A549 (cell line): ENCODE results near the gene NCDN.

ENCODE experiments used
- CEBPB ChIP-seq, 2 experiments: fragments of >200 bp in 1 of 2; sonication (Bioruptor Twin) in 1 of 2; formaldehyde crosslinking in 1 of 2; IDR thresholded peaks; 2 replicates each; pipeline ENCODE4 v1.6.1; 2012 to 2016
- CHD2 ChIP-seq: fragments of 150-350 bp; IDR thresholded peaks from 2 replicates; pipeline ENCODE4 v1.6.1; 2014; ENCODE audit warnings: low read length; ENCODE audit not compliant: partially characterized antibody
- CTCF ChIP-seq: fragments of >200 bp; sonication (Bioruptor Twin); formaldehyde crosslinking; IDR thresholded peaks from 3 replicates; pipeline ENCODE4 v1.5.1; 2016
- FOSL2 ChIP-seq, 2 experiments: fragments of 450-650 bp in 1 of 2; fragments of >200 bp in 1 of 2; sonication (Bioruptor Twin) in 1 of 2; formaldehyde crosslinking; IDR thresholded peaks; 2 replicates each; pipeline versions ENCODE4 v1.5.0 to v1.6.1; 2016 to 2020; ENCODE audit warnings: mild to moderate bottlenecking in 1 of 2, moderate library complexity in 1 of 2
- GATA3 ChIP-seq: IDR thresholded peaks from 2 replicates; pipeline ENCODE4 v1.6.1; 2012; ENCODE audit warnings: borderline replicate concordance
- HDAC2 ChIP-seq: fragments of 200-600 bp; sonication (generic); IDR thresholded peaks from 2 replicates; pipeline ENCODE4 v1.6.1; 2016
- JUN ChIP-seq, 2 experiments: fragments of >200 bp; sonication (Bioruptor Twin); formaldehyde crosslinking; IDR thresholded peaks; 2 replicates in 1 of 2; 3 replicates in 1 of 2; pipeline ENCODE4 v1.6.1; 2016 to 2017
- PHF8 ChIP-seq: fragments of 200-600 bp; sonication (generic); IDR thresholded peaks from 2 replicates; pipeline ENCODE4 v1.6.1; 2016; ENCODE audit warnings: low read depth, mild to moderate bottlenecking, antibody characterized with exemption, moderate library complexity, borderline replicate concordance
- POLR2A ChIP-seq: IDR thresholded peaks from 2 replicates; pipeline ENCODE4 v1.6.1; 2012; ENCODE audit warnings: mild to moderate bottlenecking, low read length
- RCOR1 ChIP-seq: fragments of 150-350 bp; IDR thresholded peaks from 2 replicates; pipeline ENCODE4 v1.6.1; 2014; ENCODE audit warnings: antibody characterized with exemption, low read length, low read depth
- REST ChIP-seq: fragments of 200-600 bp; sonication (generic); IDR thresholded peaks from 2 replicates; pipeline ENCODE4 v1.6.1; 2016; ENCODE audit warnings: antibody characterized with exemption, mild to moderate bottlenecking, moderate library complexity
- RFX5 ChIP-seq: fragments of 450-650 bp; IDR thresholded peaks from 2 replicates; pipeline ENCODE4 v1.7.1; 2014; ENCODE audit warnings: antibody characterized with exemption, mild to moderate bottlenecking, moderate library complexity
- TF ChIP-seq, protein P1 (sequence below): IDR thresholded peaks from 2 replicates; pipeline ENCODE4 v1.6.1; 2012

DNA sequence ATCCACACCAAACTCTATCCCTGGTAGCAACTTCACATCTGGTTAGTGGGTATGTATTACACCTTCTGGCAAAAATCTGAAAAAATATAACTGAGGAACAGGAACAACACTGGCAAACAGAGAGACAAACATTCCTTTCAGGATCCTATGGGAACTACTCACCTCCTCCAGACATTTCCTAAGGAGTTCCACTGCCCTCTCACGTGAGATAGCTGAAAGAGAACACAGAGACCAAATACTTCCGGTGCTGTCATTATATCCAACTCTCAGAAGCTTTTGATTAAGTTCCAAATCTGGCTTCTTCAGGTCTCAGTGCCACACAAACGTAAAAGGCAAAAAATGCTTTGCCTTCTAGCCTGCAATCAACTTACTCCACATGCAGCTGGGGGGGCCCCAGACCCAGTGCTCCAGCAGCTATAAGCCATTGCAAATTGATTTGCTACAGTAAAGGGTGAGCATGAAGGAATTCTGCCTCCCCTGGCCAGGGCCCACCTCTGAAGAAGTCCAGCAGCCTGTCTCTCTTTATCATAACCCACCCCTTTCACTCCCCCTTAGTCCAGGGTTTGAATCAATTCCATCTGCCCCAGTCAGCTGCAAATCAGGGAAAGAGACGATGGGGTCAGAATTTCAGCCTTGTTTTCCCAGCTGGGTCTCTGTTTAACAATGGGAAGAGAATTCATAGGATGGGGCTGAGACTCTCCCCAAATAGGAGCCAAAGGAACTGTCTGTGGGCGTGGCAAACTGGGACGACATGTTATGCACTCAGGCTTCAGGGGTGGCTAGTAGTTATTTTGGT is 47.7 kb downstream of the NCDN start:
- TF ChIP-seq CTCF (no peak), FOSL2 (IDR thresholded peaks at IDR 0.05) (no peak), FOSL2 (CRISPR knock-in tag; IDR thresholded peaks at IDR 0.05) (no peak), PHF8 (no peak), CEBPB (IDR thresholded peaks at IDR 0.05) (no peak), JUN (IDR thresholded peaks at IDR 0.05) (no peak), HDAC2 (no peak), RFX5 (no peak), POLR2A (no peak), GATA3 (no peak), CHD2 (no peak), REST (no peak), RCOR1 (no peak)
- TF ChIP-seq, protein P1, sequence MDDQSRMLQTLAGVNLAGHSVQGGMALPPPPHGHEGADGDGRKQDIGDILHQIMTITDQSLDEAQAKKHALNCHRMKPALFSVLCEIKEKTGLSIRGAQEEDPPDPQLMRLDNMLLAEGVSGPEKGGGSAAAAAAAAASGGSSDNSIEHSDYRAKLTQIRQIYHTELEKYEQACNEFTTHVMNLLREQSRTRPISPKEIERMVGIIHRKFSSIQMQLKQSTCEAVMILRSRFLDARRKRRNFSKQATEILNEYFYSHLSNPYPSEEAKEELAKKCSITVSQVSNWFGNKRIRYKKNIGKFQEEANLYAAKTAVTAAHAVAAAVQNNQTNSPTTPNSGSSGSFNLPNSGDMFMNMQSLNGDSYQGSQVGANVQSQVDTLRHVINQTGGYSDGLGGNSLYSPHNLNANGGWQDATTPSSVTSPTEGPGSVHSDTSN, result no peak
